NCI-H226 (cell line): Measurements from ENCODE around the gene EEF1G.

Experiments
- DNase-seq: peaks from one replicate; pipeline ENCODE4 v3.0.0-alpha.2; 2015

The EEF1G gene

DNA sequence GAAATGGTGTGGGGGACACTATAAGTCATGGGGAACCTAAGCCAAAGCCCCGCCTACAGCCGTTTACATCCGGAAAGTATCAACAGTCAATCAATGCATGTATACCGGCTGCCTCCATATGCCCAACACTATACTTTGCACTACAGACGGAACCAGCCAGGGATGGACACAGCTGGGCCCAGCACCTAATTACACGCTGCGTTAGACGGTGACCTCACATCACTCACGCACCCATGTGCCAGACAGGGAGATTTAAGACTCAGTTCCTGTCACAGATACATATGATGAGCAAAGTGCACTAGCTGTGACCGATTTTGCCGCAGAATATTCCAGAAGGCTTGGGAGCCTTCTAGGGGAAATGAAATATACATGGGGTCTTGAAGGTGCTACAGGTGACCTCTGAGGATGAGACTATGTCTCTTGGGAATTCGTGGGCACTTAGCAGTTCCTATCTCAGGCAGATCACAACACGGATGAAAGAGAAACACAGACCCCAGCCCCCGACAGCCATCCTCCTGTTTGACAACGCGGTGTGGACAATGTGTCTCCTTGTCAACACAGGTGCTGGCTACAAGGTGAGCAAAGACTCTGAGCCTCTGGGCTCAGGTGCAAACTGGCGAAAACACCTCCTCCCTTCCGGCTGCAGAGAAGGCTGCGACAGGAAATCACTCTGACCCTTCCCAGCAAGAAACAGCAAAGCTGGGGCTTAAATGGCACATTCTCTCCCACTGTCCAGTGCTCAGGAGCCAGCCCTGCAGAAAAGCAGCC lies 35.0 kb downstream of the EEF1G start:
- DNase-seq = no peak

DNA sequence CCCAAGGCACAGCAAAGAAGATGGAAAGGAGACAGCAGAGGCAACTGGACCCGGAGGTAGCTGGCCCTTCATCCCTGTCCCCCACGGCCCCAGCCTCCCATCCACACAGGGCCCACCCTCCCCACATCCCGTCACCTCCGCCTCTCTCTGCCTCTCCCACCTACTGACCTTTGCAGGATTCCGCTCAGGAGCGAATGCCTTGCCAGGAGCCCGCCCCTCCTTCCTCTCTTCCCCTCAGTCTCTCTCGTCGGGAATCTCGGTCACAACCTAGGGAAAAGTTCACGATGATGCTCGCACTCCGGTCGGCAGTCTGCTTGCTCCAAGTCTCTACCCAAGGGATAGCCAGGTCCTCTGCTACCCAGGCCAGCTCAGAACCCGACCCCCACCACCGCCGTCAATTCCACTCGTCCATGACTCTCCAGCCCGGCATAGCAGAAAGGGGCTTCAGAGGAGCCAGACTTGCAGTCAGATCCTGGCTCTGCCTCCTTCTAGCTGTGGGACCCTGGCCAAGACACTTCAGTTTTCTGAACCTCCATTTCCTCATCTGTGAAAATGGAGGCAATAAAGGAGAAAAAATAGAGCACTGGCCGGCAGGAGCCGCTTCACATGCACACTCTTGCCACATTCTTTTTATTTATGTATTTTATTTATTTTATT lies 37.3 kb downstream of the EEF1G start:
- DNase-seq = no peak

DNA sequence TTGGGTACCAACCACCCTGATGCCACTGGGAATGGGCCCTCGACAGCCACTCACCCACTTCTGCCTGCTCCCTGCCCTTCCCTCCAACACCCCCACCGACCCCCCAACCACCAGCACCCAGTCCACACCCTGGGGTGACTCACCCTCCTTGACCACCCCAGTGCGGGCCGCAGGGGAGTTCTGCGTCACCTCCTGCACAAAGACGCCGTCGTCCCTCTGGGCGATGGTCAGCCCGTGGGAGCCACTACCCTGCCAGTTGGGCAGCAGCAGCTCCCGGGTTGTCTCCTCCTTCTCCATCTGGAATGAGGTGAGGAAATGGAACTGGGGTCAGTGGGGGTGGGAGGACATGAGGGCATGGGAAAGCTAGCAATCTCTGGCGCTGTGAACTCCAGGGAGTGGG lies 37.9 kb downstream of the EEF1G start:
- DNase-seq = no peak

DNA sequence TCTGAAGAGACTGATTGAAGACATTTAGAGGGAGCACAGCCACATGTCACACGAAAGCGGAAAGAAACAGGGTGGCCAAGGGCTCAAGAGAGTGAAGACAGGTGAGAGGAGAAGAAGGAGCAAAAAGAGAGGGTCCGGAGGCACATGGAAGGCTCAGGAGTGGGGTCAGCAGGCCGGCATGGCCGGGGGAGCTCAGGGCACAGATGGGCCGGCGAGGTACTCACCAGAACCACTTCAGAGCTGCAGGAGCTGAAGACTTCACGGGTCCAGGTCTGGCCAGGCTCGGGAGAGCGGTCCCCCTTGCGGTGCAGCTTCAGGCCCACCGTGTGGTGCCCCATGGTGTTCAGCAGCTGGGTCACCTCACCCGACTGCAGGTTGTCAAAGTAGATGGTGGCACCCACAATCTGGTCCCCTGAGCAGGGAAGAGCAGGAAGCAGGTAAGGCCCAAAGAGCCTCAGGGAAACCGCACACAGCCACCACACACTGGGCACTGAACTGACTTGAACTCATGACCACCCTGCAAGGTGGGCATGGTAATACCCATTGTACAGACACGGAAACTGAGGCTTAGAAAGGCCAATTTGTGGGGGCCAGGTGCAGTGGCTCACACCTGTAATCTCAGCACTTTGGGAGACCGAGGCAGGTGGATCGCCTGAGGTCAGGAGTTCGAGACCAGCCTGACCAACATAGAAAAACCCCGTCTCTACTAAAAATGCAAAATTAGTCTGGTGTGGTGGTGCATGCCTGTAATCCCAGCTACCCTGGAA lies 38.7 kb downstream of the EEF1G start:
- no peak for DNase-seq

DNA sequence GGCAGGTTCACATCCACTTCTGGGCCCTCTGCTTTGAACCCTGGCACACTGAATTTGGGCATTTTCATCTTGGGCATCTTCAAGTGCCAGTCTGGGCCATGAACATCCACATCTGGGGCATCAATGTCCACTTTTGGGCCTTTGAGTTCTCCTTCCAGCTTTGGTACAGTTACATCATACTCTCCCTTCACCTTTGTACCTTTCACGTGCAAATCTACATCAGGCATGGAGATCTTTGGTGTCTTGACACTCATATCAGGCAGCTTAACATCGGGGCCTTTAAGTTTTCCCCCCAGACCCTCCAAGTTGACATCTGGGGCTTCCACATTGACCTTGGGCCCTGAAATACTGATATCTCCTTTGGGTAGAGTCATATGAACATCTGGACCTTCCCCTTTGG lies 41.6 kb downstream of the EEF1G start:
- no peak for DNase-seq

DNA sequence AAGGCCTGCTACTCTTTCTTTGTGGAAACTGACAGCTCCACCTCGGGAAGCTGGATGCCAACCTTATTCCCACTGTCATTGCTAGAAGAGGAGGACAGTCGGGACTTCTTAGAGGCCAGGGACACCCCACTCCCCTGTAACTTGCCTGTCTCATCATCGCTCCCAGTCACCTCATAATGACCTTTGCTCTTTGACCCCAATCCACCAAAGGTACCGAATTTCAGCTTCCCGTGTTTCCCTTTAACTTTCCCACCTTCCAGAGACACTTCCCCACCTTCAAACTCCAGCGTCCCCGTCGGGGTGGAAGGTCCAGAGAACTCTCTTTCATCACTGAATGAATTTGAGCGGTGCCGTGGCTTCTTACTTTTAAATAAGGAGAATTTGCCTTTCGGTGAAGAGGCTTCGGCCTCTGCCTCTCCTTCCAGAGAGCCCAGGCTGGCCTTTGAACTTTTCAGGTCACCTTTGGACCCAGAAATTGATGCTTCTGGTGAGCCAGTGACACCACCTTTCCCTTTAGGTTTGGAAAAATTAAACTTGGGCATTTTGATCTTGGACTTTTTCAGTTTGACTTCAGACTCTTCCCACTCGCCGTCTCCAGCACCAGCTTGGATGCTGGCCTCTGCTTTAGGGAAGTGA lies 56.8 kb downstream of the EEF1G start:
- no peak for DNase-seq

DNA sequence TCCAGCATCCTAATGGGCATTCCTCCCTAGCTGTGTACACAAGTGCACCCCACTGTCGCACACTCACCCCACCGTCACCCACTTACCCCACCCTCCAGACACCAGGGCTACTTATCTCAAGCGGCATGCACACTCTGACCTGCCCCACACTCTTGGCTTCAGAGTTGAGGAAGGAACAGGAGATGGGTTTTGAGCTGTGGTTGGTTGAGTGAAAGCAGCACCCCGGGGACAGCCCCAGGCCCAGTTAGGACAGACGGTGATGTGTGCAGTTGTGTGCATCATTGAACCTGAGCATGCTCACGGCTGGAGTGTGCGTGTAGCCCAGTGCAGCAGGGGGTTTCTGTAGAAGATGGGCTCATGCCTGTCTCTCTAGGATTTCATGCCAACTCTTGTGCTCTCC lies 59.5 kb downstream of the EEF1G start:
- no peak for DNase-seq

DNA sequence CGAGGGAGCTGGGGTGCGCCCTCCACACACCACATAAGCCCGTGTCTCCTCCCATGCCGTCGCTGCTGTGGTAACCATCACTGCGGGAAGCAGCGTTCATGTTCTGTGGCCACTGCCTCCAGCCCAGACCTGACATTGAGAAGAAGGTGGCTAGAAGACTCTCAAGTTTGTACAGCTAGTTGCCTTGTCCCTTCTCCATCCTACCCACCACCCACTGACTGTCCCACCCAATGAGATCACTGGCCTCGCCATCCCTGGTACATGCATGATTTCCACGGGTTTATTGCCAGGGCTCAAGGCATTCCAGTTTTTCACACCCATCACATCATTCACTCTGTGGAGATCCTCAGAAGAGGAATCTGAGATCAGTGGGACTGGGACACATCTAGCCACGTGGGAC lies 60.1 kb downstream of the EEF1G start:
- DNase-seq = no peak

DNA sequence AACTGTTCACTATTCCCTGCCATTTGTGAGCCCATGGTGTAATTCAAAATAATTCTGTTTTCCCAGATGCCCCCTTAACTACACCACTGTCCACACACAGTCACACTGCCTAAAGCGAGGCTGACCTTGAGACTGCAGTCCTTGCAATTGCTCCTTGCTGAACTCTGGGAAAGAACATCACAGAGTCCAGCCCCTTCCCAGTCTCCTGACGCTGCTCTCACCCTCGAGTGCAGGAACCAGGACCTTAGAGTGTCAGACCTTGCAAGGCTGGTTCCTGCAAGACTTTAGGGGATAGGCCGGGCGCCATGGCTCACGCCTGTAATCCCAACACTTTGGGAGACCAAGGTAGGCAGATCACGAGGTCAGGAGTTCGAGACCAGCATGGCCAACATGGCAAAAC lies 60.7 kb downstream of the EEF1G start:
- DNase-seq = no peak
